ENCODE measurements around the gene TMEM98.
"Not testable (repeated sequence)": the region's sequence is repeated elsewhere in the genome, so short reads cannot be mapped to it uniquely, and the experiment has no call there.

TMEM98 gene

GRCh38 chr17:32943206-32943605 lies 15.3 kb downstream of the TMEM98 start:
- H3K27ac ChIP-seq (ENCODE audit: low read depth, low read length): no peak overlapping the region
- peaks cover 33% of the 10 kb centered on the region for H3K36me3 ChIP-seq (ENCODE audit: control insufficient read depth, insufficient read depth, low read length)
- no peak overlapping the region for H3K9ac ChIP-seq (ENCODE audit: low read length)
- no peaks in the 10 kb centered on the region for H3K27me3 ChIP-seq (ENCODE audit: control insufficient read depth, insufficient read depth, low read length)
- H3K9me3 ChIP-seq (ENCODE audit: control insufficient read depth, insufficient read depth, low read depth, low read length): no peaks in the 10 kb centered on the region
- H3K4me1 ChIP-seq (ENCODE audit: control insufficient read depth, insufficient read depth, low read length): peaks cover 4% of the 10 kb centered on the region; the same call in 1 of the 2 replicates
- H3K4me3 ChIP-seq (ENCODE audit: low read depth, low read length): no peak overlapping the region

GRCh38 chr17:32943647-32944191 lies 15.8 kb downstream of the TMEM98 start:
- Histone ChIP-seq H3K9ac (ENCODE audit: low read length) (no peak overlapping the region), H3K4me3 (ENCODE audit: low read depth, low read length) (no peak overlapping the region), H3K27me3 (ENCODE audit: control insufficient read depth, insufficient read depth, low read length) (no peaks in the 10 kb centered on the region; the same call in 1 of the 2 replicates), H3K36me3 (ENCODE audit: control insufficient read depth, insufficient read depth, low read length) (peaks cover 28% of the 10 kb centered on the region), H3K27ac (ENCODE audit: low read depth, low read length) (no peak overlapping the region), H3K4me1 (ENCODE audit: control insufficient read depth, insufficient read depth, low read length) (peaks cover 4% of the 10 kb centered on the region; the same call in 1 of the 2 replicates), H3K9me3 (ENCODE audit: control insufficient read depth, insufficient read depth, low read depth, low read length) (no peaks in the 10 kb centered on the region)

GRCh38 chr17:32944248-32945020 lies 16.5 kb downstream of the TMEM98 start:
- Histone ChIP-seq H3K4me3 (ENCODE audit: low read depth, low read length) (no peak overlapping the region), H3K27ac (ENCODE audit: low read depth, low read length) (no peak overlapping the region), H3K9me3 (ENCODE audit: control insufficient read depth, insufficient read depth, low read depth, low read length) (no peaks in the 10 kb centered on the region), H3K9ac (ENCODE audit: low read length) (no peak overlapping the region), H3K27me3 (ENCODE audit: control insufficient read depth, insufficient read depth, low read length) (no peaks in the 10 kb centered on the region; the same call in 1 of the 2 replicates), H3K36me3 (ENCODE audit: control insufficient read depth, insufficient read depth, low read length) (peaks cover 23% of the 10 kb centered on the region), H3K4me1 (ENCODE audit: control insufficient read depth, insufficient read depth, low read length) (peaks cover 4% of the 10 kb centered on the region; the same call in 1 of the 2 replicates)

GRCh38 chr17:32946375-32947135 lies 18.6 kb downstream of the TMEM98 start:
- Histone ChIP-seq H3K9me3 (ENCODE audit: control insufficient read depth, insufficient read depth, low read depth, low read length) (no peaks in the 10 kb centered on the region), H3K27me3 (ENCODE audit: control insufficient read depth, insufficient read depth, low read length) (no peaks in the 10 kb centered on the region; the same call in 1 of the 2 replicates), H3K4me1 (ENCODE audit: control insufficient read depth, insufficient read depth, low read length) (peaks cover 4% of the 10 kb centered on the region; the same call in 1 of the 2 replicates), H3K4me3 (ENCODE audit: low read depth, low read length) (no peak overlapping the region), H3K36me3 (ENCODE audit: control insufficient read depth, insufficient read depth, low read length) (peaks cover 3% of the 10 kb centered on the region), H3K9ac (ENCODE audit: low read length) (no peak overlapping the region), H3K27ac (ENCODE audit: low read depth, low read length) (no peak overlapping the region)

- Histone ChIP-seq H3K27ac (ENCODE audit: low read depth, low read length) (no peak overlapping the region), H3K36me3 (ENCODE audit: control insufficient read depth, insufficient read depth, low read length) (no peaks in the 10 kb centered on the region), H3K9ac (ENCODE audit: low read length) (no peak overlapping the region), H3K27me3 (ENCODE audit: control insufficient read depth, insufficient read depth, low read length) (no peaks in the 10 kb centered on the region; the same call in 1 of the 2 replicates), H3K4me3 (ENCODE audit: low read depth, low read length) (no peak overlapping the region), H3K4me1 (ENCODE audit: control insufficient read depth, insufficient read depth, low read length) (peaks cover 4% of the 10 kb centered on the region; the same call in 1 of the 2 replicates), H3K9me3 (ENCODE audit: control insufficient read depth, insufficient read depth, low read depth, low read length) (no peaks in the 10 kb centered on the region)
These were observed 19.8 kb downstream of the TMEM98 start for GRCh38 chr17:32947736-32948135.

GRCh38 chr17:32949181-32949580 lies 21.2 kb downstream of the TMEM98 start:
- H3K9me3 ChIP-seq (ENCODE audit: control insufficient read depth, insufficient read depth, low read depth, low read length): no peaks in the 10 kb centered on the region

GRCh38 chr17:32952491-32952890 lies 24.5 kb downstream of the TMEM98 start:
- not testable (repeated sequence) for H3K9ac ChIP-seq (ENCODE audit: low read length); H3K9me3 ChIP-seq (ENCODE audit: control insufficient read depth, insufficient read depth, low read depth, low read length); H3K27ac ChIP-seq (ENCODE audit: low read depth, low read length); H3K27me3 ChIP-seq (ENCODE audit: control insufficient read depth, insufficient read depth, low read length); H3K4me3 ChIP-seq (ENCODE audit: low read depth, low read length); H3K4me1 ChIP-seq (ENCODE audit: control insufficient read depth, insufficient read depth, low read length); H3K36me3 ChIP-seq (ENCODE audit: control insufficient read depth, insufficient read depth, low read length)

More at GRCh38 chr17:32949181-32949580, 21.2 kb downstream of the TMEM98 start:
- no peaks in the 10 kb centered on the region; the same call in 1 of the 2 replicates for H3K27me3 ChIP-seq (ENCODE audit: control insufficient read depth, insufficient read depth, low read length)
- H3K27ac ChIP-seq (ENCODE audit: low read depth, low read length): no peak overlapping the region
- H3K4me1 ChIP-seq (ENCODE audit: control insufficient read depth, insufficient read depth, low read length): no peaks in the 10 kb centered on the region
- no peak overlapping the region for H3K4me3 ChIP-seq (ENCODE audit: low read depth, low read length)
- no peak overlapping the region for H3K9ac ChIP-seq (ENCODE audit: low read length)
- H3K36me3 ChIP-seq (ENCODE audit: control insufficient read depth, insufficient read depth, low read length): no peaks in the 10 kb centered on the region

GRCh38 chr17:32953045-32953444 lies 25.1 kb downstream of the TMEM98 start:
- Histone ChIP-seq H3K36me3 (ENCODE audit: control insufficient read depth, insufficient read depth, low read length) (no peaks in the 10 kb centered on the region), H3K27me3 (ENCODE audit: control insufficient read depth, insufficient read depth, low read length) (no peaks in the 10 kb centered on the region; the same call in 1 of the 2 replicates), H3K9ac (ENCODE audit: low read length) (no peak overlapping the region), H3K9me3 (ENCODE audit: control insufficient read depth, insufficient read depth, low read depth, low read length) (no peaks in the 10 kb centered on the region), H3K4me3 (ENCODE audit: low read depth, low read length) (no peak overlapping the region), H3K27ac (ENCODE audit: low read depth, low read length) (no peak overlapping the region), H3K4me1 (ENCODE audit: control insufficient read depth, insufficient read depth, low read length) (no peaks in the 10 kb centered on the region)

- no peaks in the 10 kb centered on the region for H3K4me1 ChIP-seq (ENCODE audit: control insufficient read depth, insufficient read depth, low read length)
- H3K27ac ChIP-seq (ENCODE audit: low read depth, low read length): no peak overlapping the region
- H3K9me3 ChIP-seq (ENCODE audit: control insufficient read depth, insufficient read depth, low read depth, low read length): no peaks in the 10 kb centered on the region
- no peaks in the 10 kb centered on the region for H3K36me3 ChIP-seq (ENCODE audit: control insufficient read depth, insufficient read depth, low read length)
- H3K9ac ChIP-seq (ENCODE audit: low read length): no peak overlapping the region
- H3K4me3 ChIP-seq (ENCODE audit: low read depth, low read length): no peak overlapping the region
- no peaks in the 10 kb centered on the region for H3K27me3 ChIP-seq (ENCODE audit: control insufficient read depth, insufficient read depth, low read length)
These were observed 25.9 kb downstream of the TMEM98 start for GRCh38 chr17:32953857-32954256.

GRCh38 chr17:32954477-32954876 lies 26.5 kb downstream of the TMEM98 start:
- H3K4me3 ChIP-seq (ENCODE audit: low read depth, low read length): no peak overlapping the region
- H3K9me3 ChIP-seq (ENCODE audit: control insufficient read depth, insufficient read depth, low read depth, low read length): no peaks in the 10 kb centered on the region
- H3K36me3 ChIP-seq (ENCODE audit: control insufficient read depth, insufficient read depth, low read length): no peaks in the 10 kb centered on the region
- no peak overlapping the region for H3K27ac ChIP-seq (ENCODE audit: low read depth, low read length)
- no peaks in the 10 kb centered on the region for H3K4me1 ChIP-seq (ENCODE audit: control insufficient read depth, insufficient read depth, low read length)
- H3K27me3 ChIP-seq (ENCODE audit: control insufficient read depth, insufficient read depth, low read length): no peaks in the 10 kb centered on the region
- no peak overlapping the region for H3K9ac ChIP-seq (ENCODE audit: low read length)

GRCh38 chr17:32955155-32955554 lies 27.2 kb downstream of the TMEM98 start:
- Histone ChIP-seq H3K27me3 (ENCODE audit: control insufficient read depth, insufficient read depth, low read length) (no peaks in the 10 kb centered on the region), H3K4me3 (ENCODE audit: low read depth, low read length) (no peak overlapping the region), H3K9me3 (ENCODE audit: control insufficient read depth, insufficient read depth, low read depth, low read length) (no peaks in the 10 kb centered on the region), H3K4me1 (ENCODE audit: control insufficient read depth, insufficient read depth, low read length) (no peaks in the 10 kb centered on the region), H3K36me3 (ENCODE audit: control insufficient read depth, insufficient read depth, low read length) (no peaks in the 10 kb centered on the region), H3K9ac (ENCODE audit: low read length) (no peak overlapping the region), H3K27ac (ENCODE audit: low read depth, low read length) (no peak overlapping the region)
